HTR-8/SVneo (cell line): ENCODE measurements around the gene DUSP15.

Experiments used
- DNase-seq: peaks from one replicate; pipeline ENCODE4 v3.0.0; 2011; ENCODE audit warnings: low spot score, mixed read lengths; ENCODE audit not compliant: insufficient read length
- FAIRE-seq: peaks from 2 replicates; lab custom pipeline; 2011; peaks lifted over from hg19 to GRCh38; lab: Jason Lieb, UNC

DUSP15 gene

DNA sequence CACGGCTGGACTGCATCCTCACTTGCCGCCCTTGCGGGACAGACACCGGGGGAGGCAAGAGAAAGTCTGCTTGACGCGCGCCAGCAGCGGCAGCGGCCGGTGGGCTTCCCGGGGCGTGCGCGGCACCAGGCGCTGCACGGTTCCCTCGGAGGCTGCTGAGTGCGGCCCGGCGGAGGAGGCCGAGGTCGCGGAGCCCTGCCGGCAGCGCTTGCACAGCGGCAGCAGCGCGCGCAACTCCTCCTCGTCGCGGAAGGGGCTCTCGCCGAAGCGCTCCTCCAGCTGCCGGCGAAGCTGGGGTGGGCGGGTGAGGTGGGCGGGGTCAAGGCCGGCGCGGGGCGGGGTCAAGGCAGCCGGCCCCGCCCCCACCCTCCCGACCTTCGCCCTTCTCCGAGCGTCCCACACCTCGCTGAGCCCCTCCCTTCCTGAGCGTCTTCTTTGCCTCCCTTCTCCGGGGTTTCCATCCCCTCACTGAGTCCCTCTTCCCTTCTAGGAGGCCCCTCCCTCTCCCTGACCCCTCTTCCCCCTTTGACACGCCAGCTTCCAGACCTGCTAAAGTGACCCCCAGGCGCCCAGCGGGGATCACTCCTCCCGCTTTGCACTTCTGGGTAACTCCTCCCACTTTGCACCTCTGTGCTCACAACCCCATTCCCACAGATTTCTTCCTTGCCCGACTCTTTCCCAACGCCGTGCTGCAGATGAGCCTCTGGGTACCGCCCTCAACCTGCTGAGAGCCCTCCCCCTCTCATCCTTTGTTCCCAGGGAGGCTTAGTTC is 8.8 kb downstream of the DUSP15 start:
- DNase-seq (peak; percentile 79), FAIRE-seq (peak; percentile 76)

DNA sequence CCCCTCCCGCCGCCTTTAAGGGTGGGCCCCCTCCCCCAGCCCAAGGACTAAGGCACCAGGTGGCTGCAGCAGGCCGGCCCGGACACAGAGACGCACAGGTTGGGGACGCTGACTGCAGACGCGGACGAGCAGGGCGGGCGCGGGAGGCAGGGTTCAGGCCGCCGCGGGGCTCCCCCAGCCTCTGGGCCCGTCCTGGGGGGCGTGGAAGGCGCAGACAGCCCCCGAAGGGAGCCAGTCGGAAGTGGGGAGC is 9.3 kb downstream of the DUSP15 start:
- DNase-seq = no peak
- FAIRE-seq = no peak

DNA sequence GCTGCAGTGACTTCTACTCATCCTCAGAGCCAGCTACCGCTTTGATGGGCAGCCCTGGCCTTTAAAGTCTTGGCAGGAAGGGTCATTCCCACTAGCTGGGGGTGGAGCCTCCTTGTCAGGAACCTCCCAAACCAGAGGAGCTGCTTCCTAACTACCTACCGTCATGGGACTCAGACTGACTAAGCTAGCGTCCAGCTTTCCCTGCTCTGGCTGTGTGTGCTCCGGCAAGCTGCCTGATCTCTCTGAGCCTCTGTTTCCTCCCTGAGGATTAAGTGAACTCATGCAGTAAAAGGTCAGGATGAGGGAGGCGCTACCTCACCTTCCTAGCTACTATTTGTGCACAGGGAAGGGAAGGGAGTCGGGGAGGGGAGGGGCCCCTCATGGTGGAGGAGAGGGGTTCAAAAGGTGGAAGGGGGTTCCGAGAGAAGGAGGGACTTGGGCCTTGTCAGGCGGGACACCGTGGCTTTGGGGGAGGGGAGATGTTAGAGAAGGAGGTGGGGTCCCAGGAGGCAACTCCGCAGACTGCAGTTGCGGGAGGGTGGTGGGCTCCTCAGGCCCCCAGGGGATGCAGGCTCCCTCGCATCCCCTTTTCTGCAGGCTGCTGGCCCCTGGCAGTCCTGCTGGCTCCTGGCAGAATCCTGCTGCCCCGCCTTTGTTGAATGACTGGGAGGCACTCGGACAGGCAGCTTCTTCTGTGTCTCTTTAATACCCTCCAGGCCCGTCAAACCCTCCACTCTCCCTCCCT is 9.8 kb downstream of the DUSP15 start:
- FAIRE-seq (peak; percentile 4), DNase-seq (no peak)

DNA sequence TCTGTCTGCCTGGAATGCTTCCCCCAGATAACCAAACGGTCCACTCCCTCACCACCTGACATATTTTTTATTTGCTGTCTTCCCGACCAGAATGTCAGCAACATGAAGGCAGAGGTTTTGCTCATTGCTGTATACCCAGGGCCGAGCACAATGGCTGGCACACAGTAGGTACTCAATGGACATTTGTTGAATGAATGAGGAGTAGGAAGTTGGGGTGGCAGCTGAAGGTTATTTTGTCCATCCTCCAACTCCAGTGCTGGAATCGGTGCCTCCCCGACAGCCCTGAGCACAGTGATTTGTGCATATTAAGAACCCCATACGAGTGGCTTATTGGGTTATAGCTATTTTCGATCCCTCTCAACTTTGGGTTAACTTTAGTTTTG is 10.3 kb downstream of the DUSP15 start:
- no peak for FAIRE-seq

DNA sequence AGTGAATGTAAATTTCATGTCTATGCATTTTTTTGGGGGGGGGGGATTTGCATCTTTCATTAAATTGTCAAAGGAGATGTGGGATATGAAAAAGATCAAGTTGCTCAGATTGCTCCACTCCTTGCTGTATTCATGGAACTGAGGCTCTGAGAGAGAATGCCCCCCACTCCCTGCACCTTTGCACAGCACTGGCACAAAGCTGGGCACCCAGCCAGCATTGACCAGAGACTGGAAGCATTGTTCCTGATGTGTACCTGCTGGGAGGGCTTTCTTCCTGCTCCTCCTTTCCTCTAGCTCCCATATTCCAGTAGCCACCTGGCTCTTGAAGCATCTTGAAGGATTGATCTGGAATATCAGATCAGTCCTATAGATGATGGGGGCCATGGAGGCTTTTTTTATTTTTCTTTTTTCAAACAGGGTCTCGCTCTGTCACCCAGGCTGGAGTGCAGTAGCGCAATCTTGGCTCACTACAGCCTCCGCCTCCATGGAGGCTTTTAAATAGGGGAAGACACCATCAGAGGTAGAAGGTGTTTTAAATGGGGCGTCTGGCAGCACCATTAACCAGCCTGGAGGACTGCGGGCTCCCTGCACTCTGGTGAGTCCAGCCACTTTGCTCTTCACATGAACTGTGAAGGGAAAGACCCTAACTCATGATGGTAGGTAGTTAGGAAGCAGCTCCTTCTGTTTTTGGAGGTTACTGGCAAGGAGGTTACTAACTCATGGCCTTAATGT is 10.9 kb downstream of the DUSP15 start:
- no peak for DNase-seq
- no peak for FAIRE-seq

More for the DNA sequence above, 10.3 kb downstream of the DUSP15 start:
- DNase-seq = no peak

DNA sequence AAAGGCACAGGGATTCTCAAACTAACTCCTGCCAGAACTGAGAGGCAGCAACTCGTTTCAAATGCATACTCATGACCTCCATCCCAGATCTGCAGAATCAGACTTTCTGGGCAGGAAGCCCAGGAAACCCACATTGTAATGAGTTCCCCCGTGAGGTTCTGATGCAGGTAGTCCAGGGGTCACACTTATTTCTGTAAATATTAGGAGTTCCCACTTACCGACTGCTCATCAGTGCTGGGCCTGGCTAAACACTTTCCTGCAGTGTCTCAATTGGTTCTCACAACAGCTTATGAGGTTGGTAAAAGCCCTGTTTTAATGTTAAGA is 11.6 kb downstream of the DUSP15 start:
- FAIRE-seq (no peak), DNase-seq (no peak)

DNA sequence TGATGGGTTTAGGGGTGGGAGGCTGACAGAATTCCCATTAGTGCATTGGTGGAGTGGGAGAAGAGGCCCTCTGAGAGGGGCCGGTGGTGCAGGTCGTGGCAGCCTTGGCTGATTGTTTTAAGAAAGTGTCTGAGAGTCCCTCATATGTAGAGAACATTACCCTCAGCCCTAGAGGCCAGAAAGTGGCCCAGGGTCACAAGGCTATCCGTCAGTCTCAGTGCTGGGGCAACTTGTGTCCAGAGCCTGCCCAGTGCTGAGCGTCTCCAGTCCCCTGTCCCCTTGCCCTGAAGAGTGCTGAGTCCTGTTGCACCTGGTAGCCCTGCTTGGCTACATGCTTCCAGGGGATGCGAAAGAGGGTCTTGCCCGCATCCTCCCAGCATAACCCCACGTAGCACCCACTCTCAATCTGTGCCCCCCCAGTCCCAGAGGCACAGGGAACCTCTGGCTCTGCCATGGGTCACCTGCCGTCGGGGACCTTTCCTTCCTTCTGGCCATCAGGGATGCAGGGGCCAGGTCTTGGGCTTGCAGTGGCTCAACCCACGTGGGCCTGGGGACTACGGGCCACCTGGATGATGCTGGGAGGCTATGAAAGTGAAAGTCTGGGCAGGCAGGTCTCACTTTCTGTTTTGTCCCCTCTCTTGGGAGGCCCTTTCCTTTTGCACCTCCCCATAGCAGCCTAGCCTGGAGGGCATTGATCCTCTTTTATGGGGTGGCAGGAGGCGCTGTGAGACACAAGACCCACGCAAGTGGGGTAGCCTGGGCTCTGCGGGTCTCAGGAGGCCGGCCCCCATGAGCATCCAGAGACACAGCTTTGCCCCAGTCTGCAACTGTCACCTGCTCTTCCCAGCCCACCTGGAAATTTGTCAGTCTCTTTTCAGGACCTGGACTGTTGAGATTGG is 12.2 kb downstream of the DUSP15 start:
- DNase-seq = no peak
- no peak for FAIRE-seq

DNA sequence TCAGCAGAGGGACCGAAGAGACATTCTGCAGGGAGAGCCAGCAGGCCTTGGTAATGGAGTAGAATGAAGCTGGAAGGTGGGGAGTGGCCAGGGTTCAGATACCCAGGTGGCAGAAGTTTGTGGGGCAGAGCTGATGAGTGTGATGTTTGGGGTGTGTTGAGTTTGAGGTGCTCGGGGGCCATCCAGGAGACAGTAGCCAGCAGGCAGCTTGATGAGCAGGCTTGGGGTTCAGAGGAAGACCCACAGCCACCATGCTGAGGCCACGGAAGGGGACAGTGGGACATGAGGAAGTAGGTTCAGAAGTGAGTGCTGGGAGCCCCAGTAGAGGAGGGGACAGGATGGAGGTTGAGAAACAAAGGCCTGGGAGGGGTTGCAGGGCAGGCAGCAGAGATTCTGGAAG is 13.8 kb downstream of the DUSP15 start:
- DNase-seq = no peak
- FAIRE-seq = no peak

DNA sequence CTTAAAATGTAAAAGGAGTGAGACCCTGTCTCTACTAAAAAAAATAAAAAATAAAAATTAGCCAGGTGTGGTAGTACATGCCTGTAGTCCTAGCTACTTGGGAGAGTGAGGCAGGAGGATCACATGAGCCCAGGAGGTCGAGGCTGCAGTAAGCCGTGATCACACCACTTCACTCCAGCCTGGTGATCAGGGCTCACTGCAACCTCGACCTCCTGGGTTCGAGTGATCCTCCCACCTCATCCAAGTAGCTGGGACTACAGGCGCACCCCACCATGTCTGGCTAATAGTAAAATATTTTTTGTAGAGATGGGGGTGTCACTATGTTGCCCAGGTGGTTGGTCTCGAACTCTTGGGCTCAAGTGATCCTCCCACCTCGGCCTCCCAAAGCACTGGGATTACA is 16.8 kb downstream of the DUSP15 start:
- no peak for FAIRE-seq
- no peak for DNase-seq

DNA sequence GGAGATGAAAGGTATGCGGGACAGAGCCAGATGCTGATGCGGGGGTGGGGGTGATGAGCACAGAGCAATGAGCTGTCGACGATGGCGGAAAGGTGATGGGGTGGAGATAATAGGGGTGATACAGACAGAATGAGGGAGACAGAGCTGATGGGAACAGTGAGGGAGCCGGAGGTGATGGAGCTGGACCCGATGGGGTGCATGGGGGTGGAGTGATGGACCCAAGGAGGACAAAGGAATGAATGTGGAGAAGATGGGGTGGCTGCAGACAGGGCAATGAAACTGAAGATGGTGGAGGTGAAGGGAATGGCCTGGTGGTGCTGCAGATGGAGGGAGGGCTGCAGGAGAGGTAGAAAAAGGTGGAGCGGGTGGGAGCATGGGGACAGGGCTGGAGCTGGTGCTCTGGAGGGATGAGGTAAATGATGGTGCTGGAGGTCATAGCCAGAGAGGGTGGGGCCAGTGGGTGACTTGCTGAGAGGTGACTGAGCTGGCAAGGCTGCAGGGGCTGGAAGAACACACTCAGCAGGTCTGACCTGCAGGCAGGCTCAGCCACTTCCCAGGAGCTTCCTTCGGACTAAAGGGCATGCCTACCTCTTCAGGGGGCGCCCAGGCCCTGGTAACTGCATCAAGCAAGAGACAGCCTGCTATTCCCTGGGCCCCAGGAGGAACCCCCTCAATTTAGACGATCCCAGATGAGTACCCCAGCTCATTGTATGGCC is 18.9 kb downstream of the DUSP15 start:
- DNase-seq (no peak), FAIRE-seq (no peak)

DNA sequence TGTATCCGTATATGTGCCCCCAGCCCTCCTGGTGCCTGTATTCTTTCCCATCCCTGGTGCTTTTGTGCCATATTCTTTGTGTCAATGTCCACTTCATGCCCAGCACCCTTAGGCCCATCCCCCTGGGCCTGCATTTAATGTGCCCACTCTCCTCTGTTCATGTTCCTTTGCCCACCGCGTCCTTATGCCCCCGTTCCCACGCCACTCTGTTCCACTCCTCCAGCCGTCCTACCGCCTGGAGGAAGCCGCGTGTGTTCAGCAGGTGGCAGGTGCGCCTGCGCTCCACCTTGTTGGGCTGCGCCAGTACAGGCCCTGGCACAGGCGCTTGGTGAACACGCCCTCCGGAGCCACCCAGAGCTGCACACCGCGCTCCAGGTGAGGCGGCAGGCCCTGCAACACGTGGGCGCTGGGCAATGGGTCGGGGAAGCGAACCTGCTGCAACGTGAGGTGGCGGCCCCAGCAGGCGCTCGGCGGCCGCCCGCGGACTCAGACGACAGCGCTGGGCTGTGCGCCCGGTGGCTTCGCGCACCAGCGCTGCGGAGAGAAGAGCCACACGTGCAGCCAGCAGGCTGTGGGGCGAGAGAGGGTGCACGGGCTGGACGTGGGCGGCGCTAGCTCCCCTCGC is 20.9 kb downstream of the DUSP15 start:
- DNase-seq = no peak

DNA sequence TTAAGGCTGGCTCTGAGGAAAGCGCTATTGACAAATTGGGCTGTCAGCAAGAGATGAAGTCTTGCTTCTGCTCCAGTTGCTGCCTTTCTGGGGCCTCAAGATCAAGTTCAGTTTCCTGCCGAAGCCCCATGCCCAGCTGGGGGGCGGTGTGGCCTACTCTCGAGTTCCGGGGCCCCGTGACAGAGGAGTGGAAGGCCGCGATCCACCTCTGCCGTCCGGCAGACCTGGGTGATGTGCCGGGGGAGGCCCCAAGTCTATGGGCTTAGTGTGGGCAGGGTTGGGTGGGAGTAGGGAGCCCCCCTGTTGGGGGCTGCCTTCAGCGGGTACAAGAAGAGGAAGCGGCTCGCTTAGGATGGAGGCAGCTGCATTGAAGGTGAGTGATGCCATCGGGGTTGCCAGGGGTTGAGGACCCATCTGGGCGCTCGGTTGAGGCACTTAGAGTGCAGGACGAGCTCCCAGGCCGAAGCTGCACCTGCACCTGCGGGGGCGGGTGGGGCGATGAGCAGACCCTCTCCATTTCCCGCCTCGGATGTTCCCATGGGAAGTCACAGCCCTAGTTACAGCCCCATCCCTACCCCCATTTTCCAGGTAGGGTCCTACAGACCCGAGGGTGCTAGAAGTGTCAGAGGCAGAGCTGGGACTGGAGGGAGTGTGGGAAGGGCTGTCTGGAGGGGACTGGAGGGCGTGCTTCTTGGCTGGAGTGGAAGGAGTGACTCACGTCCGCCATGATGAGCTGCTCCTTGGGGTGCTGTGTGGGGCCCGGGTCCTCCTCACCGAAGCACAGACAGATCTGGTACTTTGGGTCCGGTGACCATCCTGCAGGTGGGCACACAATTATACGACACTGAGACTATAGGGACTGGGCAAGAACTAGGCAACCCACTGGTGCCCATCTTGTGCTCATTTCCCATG is 22.0 kb downstream of the DUSP15 start:
- no peak for DNase-seq
- no peak for FAIRE-seq

More for the DNA sequence above, 20.9 kb downstream of the DUSP15 start:
- FAIRE-seq = no peak

DNA sequence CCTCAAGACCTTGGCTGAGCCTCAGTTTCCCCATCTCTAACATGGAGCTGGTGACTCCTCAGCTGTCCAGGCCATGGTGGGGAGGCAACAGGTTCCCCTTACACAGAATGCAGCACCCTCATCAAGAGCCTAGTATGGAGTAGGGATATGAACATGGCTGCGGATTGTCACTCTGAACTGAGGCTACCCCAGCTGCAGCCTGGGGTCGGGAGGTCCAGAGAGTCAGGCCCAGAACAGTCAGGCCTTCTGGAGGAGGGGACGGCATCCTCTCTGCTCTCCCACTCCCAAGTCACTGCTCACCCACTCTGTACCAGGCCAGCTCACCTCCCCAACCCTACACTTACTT is 23.6 kb downstream of the DUSP15 start:
- FAIRE-seq (no peak), DNase-seq (no peak)

DNA sequence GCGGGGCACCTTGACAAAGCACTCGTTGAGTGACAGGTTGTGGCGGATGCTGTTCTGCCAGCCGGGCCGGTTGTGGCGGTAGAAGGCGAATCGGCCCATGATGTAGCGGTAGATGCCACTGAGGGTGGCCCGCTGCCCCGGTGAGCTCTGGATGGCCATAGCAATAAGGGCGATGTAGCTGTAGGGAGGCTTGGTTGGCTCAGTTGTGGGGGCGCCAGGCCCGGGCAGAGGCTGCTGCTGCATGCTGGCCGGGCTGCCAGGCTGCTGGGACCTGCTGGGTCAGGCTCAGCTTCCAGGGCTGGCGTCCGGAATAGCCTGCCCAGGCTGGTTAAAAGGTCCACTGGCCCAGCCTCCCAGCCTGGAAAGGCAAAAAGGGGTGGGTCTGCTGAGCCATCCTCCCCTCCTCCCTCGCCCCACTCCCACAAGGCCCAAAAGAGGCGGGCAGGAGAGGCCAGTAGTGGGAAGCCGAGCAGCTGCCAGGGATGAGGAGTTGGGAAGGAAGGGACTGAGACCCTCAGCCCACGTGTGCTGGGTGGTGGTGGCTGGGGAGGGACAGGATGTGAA is 24.9 kb downstream of the DUSP15 start, which contains the start of gene FOXS1:
Gene FOXS1, minus strand, starts transcription at position 305 of the 564 bp plus-strand sequence. Its CDS starts 62 bp downstream, at position 243.
- no peak for DNase-seq
- no peak for FAIRE-seq

DNA sequence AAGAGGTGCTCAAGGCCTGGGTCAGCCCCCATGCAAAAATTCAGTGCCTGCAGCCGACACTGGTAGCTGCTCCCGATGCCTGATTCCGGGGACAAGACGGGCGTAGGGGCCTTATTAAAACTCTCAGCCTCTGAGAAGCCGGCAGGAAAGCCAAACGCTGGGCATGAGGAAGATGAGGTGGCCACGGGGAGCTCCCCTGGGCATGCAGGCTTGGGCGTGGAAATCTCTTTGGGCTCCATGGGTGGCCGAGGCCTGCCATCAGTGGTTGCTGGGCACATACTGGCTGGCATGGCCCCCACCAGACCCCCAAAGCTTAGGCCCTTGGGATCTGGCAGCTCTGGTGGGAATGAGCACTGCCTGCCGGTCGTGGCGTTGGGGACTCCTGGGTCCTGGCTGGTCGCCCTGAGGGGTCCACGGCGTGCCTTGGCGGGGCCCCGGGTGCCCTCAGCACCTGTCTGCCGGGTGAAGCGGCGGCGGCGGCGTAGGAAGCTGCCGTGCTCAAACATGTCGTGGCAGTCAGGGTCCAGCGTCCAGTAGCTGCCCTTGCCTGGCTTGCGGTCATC is 25.5 kb downstream of the DUSP15 start:
- DNase-seq = no peak
- FAIRE-seq = no peak

DNA sequence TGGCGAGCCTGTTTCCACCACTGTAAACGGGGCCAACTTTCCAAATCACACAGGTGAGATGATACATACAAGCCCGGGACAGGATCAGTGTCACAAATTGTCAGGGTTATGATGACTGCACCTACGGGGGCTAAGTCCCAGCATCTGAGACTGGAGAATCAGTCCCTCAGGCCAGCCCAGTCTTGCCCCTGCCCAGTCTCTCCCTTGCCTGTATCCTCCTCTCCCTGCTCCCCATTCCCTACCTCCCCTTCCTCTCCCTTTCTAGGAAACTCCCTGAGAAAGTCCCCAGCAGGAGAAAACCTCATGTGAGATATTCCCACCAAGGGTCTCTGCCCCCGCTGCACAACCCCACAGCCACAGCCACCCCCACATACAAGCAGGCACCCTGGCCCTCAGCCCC is 26.4 kb downstream of the DUSP15 start:
- DNase-seq (no peak), FAIRE-seq (no peak)

DNA sequence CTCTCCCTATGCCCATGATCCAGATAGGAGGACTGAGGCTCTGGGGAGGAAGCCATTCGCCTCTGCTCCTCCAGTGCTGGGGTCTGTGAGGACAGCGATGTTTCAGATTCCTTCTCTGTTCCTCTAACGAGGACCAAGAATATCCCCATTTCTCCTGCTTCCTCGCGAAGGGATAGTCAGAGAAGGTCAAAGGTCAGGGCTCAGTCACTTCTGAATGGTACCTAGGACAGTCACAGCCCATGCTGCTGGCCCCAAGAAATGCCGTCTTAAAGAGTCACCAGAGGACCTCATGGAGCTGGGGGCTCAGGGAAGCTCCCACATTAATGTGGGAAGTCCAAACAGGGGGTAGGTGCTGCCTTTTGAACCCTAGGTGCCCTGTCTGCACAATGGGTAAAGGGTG is 27.0 kb downstream of the DUSP15 start:
- FAIRE-seq (no peak), DNase-seq (no peak)
